IPS DF 19.7 (cell line): ENCODE data around the gene SLC9A3.
"Not testable (repeated sequence)": the region's sequence is repeated elsewhere in the genome, so short reads cannot be mapped to it uniquely, and the experiment has no call there.

Experiments
- DNase-seq: peaks from one replicate; pipeline ENCODE4 v3.0.0-alpha.2; 2013; ENCODE audit warnings: low read depth, low spot score

Gene SLC9A3

DNA sequence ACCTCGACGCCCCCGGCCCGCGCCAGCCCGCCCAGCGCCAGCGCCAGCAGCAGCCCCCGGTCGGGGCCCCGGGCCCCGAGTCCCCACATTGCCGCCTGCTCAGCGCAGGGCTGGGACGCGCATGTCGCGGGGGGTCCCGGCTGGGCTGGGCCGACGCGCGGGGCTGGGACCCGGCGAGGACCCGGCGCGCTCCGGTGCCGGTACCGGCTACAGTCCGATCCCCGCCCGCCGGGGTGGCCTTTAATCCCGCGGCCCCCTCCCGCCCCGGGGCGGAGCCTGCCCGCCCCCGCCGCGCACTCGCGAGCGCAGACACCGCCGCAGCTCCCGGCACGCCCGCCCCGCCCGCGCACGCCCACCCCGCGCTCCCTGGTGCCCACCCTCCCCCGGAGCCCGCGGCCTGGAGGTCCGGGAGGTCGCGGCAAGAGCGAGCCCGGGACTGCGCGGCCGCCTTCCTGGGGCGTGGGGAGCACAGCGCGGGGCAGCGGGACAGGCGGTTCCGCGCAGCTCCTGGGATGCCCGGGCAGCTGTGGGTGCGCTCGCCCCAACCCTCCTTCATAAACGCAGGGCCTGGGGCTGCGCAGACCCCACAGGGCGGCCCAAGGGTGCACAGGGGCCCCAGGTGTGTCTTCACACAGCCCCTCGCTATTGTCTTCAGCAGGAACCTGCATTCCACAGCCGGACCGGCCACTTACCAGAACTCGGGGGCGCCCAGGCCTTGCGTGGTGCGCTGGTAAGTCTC is at the start of gene SLC9A3:
Gene SLC9A3 (minus strand): TSS at position 216 of the 739 bp plus-strand sequence.
- DNase-seq: no peak

GRCh38 chr5:573976-574375 is 49.7 kb upstream of the SLC9A3 start:
- DNase-seq: no peak

- DNase-seq: no peak
Observed at GRCh38 chr5:573206-573605, 49.0 kb upstream of the SLC9A3 start.

GRCh38 chr5:572398-573019 is 48.3 kb upstream of the SLC9A3 start:
- no peak for DNase-seq

GRCh38 chr5:571791-572190 is 47.5 kb upstream of the SLC9A3 start:
- no peak for DNase-seq

- no peak for DNase-seq
Observed at GRCh38 chr5:570886-571285, 46.6 kb upstream of the SLC9A3 start.

DNA sequence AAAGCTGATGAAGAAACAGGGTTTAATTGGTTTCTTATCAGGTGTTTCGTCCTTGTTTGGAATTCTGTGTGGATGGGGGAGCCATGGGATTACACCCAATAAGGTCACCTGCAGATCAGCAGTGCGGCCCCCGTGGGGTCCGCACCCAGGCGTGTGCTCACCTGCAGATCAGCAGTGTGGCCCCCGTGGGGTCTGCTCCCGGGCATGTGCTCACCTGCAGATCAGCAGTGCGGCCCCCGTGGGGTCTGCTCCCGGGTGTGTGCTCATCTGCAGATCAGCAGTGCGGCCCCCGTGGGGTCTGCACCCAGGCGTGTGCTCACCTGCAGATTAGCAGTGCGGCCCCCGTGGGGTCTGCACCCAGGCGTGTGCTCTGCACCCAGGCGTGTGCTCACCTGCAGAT is 46.2 kb upstream of the SLC9A3 start:
- no peak for DNase-seq

DNA sequence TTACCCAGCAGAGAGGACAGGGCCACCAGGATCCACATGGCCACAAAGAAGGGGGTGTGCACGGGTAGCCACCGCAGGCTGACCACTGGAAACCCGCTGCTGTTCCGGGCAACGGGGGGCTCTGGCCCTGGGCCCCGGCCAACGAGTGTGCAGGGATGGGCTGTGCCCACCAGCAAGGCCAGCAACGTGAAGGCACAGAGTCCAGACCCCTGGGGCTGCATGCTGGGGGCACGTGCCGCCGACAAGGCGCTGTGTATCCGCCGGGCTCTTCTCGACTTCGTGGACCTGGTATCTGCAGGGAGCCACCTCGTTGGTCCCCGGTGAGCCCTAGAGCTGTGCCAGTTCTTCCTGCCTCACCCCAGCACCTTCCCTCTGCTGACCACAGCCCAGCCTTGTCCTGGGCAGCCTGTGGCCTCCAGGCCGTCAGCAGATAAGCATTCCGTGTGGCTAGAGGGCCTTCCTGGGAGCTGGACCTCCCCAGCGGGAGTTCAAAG is 45.7 kb upstream of the SLC9A3 start:
- DNase-seq: no peak

DNA sequence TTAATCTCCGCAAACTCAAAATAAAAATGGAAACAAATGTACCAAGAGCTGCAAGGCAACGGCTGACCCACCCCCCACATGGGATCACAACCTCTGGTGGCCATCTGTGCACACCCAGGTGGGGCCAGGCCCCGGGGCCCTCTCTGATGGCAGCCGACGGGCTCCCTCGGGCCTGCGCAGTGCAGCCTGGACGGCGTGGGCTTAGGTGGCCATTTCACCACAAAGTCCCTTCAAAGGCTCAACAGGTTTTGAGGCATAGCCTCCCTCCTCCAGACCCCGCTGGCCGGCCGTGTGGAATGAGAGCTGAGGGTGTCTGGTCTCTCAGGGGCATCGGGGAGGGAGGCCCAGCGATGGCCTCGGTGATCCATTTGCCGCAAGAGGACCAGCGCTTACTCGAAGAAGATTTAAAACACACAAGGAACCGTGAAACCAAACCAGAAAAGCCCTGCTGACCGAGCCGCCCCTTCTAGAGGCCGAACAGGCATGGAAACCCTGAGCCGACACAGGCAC is 45.2 kb upstream of the SLC9A3 start:
- no peak for DNase-seq

GRCh38 chr5:568809-569208 is 44.6 kb upstream of the SLC9A3 start:
- DNase-seq: no peak

DNA sequence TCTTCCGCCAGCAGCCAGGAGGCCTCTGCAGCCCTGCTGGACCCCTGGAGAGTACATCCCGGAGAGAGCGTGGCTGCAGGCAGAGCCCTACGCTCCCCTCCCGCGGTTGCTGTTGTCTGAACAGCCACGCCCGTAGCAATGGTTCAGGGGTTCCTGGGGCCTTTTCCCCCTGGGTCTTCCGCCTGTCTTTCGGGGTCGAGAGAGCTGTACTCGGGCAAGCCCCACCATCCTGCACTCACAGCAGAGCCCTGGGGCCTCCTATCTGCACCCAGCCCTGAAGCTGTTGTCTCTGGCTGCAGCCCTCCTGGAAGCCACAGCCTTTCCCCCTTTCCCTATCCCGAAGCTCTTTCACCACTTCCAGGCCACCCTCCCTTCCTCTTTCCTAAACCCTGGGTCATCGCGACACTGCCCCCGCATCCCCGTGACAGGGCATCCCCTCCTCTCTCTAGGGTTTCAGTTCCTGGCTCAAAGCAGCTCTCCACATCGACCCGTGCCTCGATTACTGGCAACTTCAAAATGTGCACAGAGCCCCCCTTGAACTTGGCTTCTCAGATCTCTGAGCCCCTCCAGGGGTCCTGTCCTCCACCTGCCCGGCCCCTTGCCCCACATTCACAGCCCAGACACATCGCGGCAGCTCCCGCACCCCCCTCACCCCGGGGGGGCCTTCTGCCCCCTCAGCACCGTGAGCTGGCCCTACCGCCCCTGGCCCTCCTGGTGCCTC is 44.0 kb upstream of the SLC9A3 start:
- DNase-seq: no peak

DNA sequence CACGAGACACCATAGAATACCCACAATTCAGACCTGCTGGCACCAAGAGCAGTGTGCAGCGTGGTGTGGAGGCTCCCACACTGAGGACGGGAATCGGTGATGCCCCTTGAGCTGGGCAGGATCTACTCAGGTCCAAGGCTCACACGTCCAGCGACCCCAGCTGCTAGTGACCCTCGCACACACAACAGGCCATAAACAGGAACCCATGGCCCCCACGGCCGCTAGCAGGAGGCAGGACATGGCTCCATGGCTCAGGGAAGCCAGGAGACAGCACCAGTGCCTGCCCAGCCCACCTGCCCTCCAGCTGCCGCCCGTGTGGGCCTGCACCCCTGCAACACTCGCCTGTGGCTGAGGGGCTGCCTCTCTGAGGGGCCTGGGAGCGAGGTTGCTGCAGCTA is 43.4 kb upstream of the SLC9A3 start:
- no peak for DNase-seq

DNA sequence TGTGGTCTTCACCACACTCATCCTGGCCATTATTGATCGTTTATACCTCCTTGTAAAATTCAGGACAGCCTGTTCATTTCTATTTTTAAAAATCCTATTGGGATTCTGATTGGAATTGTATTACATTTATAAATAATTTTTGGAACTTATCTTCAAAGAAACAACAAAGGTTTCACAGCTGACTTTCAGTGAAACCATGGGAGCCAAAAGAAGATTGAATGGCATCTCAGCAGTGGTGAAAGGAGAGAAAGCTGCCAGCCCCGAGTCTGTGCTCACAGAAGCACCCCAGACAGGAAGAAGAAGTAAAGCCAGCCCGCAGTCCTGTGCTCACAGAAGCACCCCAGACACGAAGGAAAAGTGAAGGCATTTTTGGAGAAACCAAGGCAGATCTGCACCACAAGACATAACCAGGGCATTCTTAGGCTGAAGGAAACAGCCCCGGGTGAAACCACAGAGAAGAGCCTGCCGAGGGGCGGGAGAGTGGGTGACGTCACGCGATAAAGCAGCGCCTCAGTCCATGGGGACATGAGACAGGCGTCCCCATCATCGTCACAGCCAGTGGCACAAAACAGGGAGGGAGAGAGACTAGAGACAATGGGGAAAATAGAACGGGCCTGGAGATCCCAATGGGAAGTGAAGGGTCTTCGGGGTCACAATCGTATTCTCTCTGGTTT is 42.5 kb upstream of the SLC9A3 start:
- DNase-seq: no peak

- DNase-seq: no peak
Observed at GRCh38 chr5:565782-566440, 41.7 kb upstream of the SLC9A3 start.

DNA sequence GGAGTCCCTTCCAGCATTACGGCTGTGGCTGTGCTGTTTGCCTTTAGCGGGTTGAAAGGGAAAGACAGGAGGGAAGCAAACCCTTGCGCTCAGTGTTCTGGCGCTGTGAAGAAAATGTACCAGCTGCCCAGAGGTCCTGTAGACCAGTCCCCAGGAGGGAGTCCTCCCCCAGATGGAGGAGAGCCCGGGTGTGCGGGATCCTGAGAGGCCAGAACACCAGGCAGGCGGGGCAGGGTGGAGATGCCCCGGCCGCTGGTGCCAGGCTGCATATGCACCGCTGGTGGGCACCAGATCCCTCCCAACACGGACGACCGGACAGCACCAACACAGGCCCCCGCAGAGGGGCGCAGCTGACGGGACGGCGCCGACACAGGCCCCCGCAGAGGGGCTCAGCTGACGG is 37.2 kb upstream of the SLC9A3 start:
- DNase-seq: no peak

DNA sequence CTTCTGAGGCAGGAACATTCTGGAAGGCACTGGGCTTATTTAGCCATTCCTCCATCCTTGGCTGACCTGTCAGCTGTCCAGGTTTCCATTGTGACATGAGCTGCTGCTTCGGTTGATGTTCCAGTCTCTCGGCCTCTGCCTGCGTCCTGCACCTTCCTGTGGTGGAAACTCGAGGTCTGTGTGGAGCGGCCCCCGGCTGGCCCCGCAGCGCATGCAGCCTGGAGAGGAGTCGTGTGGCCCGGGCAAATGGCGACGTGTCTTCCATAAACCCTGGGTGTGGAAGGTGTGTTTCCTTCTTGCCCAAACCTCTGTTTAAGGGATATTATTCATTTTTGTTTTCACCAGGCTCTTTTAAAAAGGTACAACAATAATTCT is 36.5 kb upstream of the SLC9A3 start:
- no peak for DNase-seq

GRCh38 chr5:558871-559503 is 34.7 kb upstream of the SLC9A3 start:
- DNase-seq: no peak

GRCh38 chr5:558326-558725 is 34.1 kb upstream of the SLC9A3 start:
- no peak for DNase-seq

DNA sequence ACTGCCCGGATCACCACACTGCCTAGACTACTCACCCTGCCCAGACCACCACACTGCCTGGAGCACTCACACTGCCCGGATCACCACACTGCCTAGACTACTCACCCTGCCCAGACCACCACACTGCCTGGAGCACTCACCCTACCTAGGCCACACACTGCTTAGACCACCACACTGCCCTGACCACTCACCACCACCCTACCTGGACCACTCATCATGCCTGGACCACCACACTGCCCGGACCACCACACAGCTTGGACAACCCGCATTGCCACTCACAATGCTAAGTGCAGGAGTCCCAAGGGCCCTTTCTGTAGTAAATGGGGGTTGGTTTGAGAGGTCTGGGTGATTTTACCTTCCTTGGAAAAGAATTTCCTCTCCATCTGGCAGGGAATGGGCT is 33.7 kb upstream of the SLC9A3 start:
- not testable (repeated sequence) for DNase-seq

- DNase-seq: no peak
Observed at GRCh38 chr5:556909-557441, 32.7 kb upstream of the SLC9A3 start.
